GM19025 (cell line): Measurements from ENCODE around the gene HSD11B2.

ENCODE experiments used
- ATAC-seq: cut with Tn5 transposase; IDR thresholded peaks from one replicate; pipeline ENCODE4 v1.9.1; 2021; ENCODE audit warnings: mild to moderate bottlenecking, low read depth, moderate library complexity; ENCODE audit not compliant: unreplicated experiment

The HSD11B2 gene

GRCh38 chr16:67430977-67431774 is at the start of gene HSD11B2:
HSD11B2 (plus strand) TSS chr16:67431121; CDS start chr16:67431249, 128 bp downstream.
- no peak for ATAC-seq

GRCh38 chr16:67383284-67383683 is 47.6 kb upstream of the HSD11B2 start:
- ATAC-seq: no peak

GRCh38 chr16:67384778-67385510 is 46.0 kb upstream of the HSD11B2 start:
- no peak for ATAC-seq

- ATAC-seq: no peak
These were observed 44.0 kb upstream of the HSD11B2 start for GRCh38 chr16:67386861-67387455.

GRCh38 chr16:67387479-67388079 is 43.3 kb upstream of the HSD11B2 start:
- ATAC-seq: no peak

GRCh38 chr16:67388191-67388590 is 42.7 kb upstream of the HSD11B2 start:
- no peak for ATAC-seq

- ATAC-seq: no peak
These were observed 42.3 kb upstream of the HSD11B2 start for GRCh38 chr16:67388591-67388990.

- no peak for ATAC-seq
These were observed 40.8 kb upstream of the HSD11B2 start for GRCh38 chr16:67389911-67390815.

- ATAC-seq: no peak
These were observed 40.0 kb upstream of the HSD11B2 start for GRCh38 chr16:67390816-67391423.

GRCh38 chr16:67391424-67392300 is 39.3 kb upstream of the HSD11B2 start:
- ATAC-seq: no peak

- no peak for ATAC-seq
These were observed 38.4 kb upstream of the HSD11B2 start for GRCh38 chr16:67392301-67393059.

GRCh38 chr16:67393111-67393787 is 37.7 kb upstream of the HSD11B2 start, which contains the start of gene TPPP3:
TPPP3 (minus strand) TSS chr16:67393498; CDS start chr16:67391111, 2,387 bp downstream.
- no peak for ATAC-seq

GRCh38 chr16:67393788-67394154 is 37.1 kb upstream of the HSD11B2 start:
- ATAC-seq: no peak

GRCh38 chr16:67394155-67395104 is 36.5 kb upstream of the HSD11B2 start:
- no peak for ATAC-seq

- ATAC-seq: no peak
These were observed 35.8 kb upstream of the HSD11B2 start for GRCh38 chr16:67395105-67395457.

- no peak for ATAC-seq
These were observed 35.3 kb upstream of the HSD11B2 start for GRCh38 chr16:67395458-67396158.
